GM19239 (cell line): ENCODE results near the gene RNF168.

Experiments used
- DNase-seq: peaks from one replicate; pipeline ENCODE4 v3.0.0; 2011; ENCODE audit warnings: low spot score; ENCODE audit not compliant: insufficient read length
- FAIRE-seq: peaks from 2 replicates; lab custom pipeline; 2011; peaks lifted over from hg19 to GRCh38; lab: Jason Lieb, UNC

The RNF168 gene

GRCh38 chr3:196419386-196419785 is 84.2 kb downstream of the RNF168 start:
- FAIRE-seq (no peak), DNase-seq (no peak)
